Stimulated activated naive CD8-positive, alpha-beta T cell treated with anti-CD3 and anti-CD28 coated beads, Interleukin-15, Interleukin-2, amounts not matched to agents 100 ng/mL and 50 ng/mL, for 24 hours (primary cell): ENCODE data around the gene BICD1.
"Not testable (repeated sequence)": the region's sequence is repeated elsewhere in the genome, so short reads cannot be mapped to it uniquely, and the experiment has no call there.

Source experiments
- H3K27ac Mint-ChIP-seq: one replicate; pipeline ENCODE4 v1.8.0; 2021; ENCODE audit warnings: mild to moderate bottlenecking, mixed read lengths
- H3K27me3 Mint-ChIP-seq: one replicate; pipeline ENCODE4 v1.8.0; 2021; ENCODE audit warnings: mixed read lengths
- H3K36me3 Mint-ChIP-seq: one replicate; pipeline ENCODE4 v1.8.0; 2021; ENCODE audit warnings: low read depth, mixed read lengths
- H3K4me1 Mint-ChIP-seq: one replicate; pipeline ENCODE4 v1.8.0; 2021; ENCODE audit warnings: low read depth, mixed read lengths
- H3K4me3 Mint-ChIP-seq: one replicate; pipeline ENCODE4 v1.8.0; 2021; ENCODE audit warnings: mild to moderate bottlenecking, mixed read lengths
- H3K9me3 Mint-ChIP-seq: one replicate; pipeline ENCODE4 v1.8.0; 2021; ENCODE audit warnings: mixed read lengths

Gene BICD1

DNA sequence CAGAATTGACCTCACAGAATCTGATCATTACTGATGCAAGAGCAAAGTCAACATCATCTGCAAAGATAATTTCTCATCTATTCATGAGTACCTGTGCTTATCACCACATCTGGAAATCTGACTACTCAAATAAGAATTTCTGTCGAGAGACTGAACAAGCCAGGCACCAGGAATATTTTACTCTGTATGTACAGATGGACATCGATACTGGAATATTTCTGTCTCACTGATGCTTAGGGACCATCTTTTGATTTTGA, 105.2 kb downstream of the BICD1 start:
- no peak overlapping the region for H3K27ac Mint-ChIP-seq
- H3K4me3 Mint-ChIP-seq = no peak overlapping the region
- H3K36me3 Mint-ChIP-seq = peaks cover 17% of the 10 kb centered on the region
- H3K4me1 Mint-ChIP-seq = peaks cover 10% of the 10 kb centered on the region
- no peaks in the 10 kb centered on the region for H3K27me3 Mint-ChIP-seq
- H3K9me3 Mint-ChIP-seq = no peaks in the 10 kb centered on the region

GRCh38 chr12:32214723-32215122, 108.1 kb downstream of the BICD1 start:
- H3K36me3 Mint-ChIP-seq = peaks cover 37% of the 10 kb centered on the region
- peaks cover 4% of the 10 kb centered on the region for H3K9me3 Mint-ChIP-seq
- no peak overlapping the region for H3K4me3 Mint-ChIP-seq
- no peaks in the 10 kb centered on the region for H3K27me3 Mint-ChIP-seq
- H3K27ac Mint-ChIP-seq = no peak overlapping the region
- H3K4me1 Mint-ChIP-seq = peaks cover 14% of the 10 kb centered on the region

DNA sequence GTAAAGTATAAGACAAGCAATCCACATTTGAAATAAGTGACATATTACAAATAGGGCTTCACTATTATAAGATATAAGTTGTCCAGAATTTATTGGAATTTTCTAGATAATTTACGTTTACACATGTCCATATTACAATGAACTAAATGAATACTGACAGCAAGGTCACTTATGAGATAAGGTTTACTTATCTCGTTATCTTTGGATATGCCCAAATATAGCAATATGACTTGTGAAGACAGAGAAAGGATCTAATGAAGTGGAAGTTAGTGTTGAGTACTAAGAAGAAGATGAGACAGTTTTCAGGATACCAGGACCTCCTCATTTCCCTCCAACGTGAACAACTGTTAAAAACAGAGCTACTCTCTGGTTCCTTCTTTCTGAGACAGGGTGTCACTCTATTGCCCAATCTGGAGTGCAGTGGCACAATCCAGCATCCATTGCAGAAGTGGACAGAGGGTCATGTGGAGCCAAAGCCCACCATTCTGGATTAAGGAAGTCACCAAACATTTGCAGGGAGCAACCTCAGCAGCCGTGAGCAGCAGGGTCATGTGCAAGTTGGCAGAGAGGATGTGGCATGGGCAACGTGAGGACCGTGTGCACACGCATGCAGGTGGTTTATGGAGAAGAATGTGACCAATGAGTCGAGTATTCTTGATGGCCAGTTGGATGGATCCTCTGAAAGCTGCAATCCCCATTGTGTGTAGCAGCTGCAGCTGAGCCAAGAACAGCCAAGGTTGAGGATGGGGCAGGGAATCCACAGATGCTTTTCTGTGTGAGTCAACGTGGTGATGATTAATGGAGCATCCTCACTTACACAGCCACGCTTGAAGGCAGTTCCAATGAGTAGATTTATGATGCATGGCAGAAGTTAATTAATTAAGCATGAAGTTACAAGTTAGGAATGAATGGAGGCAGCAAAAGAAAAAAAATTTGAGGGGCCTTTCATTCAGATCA, 111.0 kb downstream of the BICD1 start:
- Mint-ChIP-seq H3K27me3 (no peaks in the 10 kb centered on the region), H3K9me3 (peaks cover 4% of the 10 kb centered on the region), H3K4me1 (peaks cover 11% of the 10 kb centered on the region), H3K36me3 (peaks cover 37% of the 10 kb centered on the region), H3K27ac (no peak overlapping the region), H3K4me3 (no peak overlapping the region)

- H3K4me1 Mint-ChIP-seq = no peaks in the 10 kb centered on the region
- no peak overlapping the region for H3K27ac Mint-ChIP-seq
- peaks cover 19% of the 10 kb centered on the region for H3K36me3 Mint-ChIP-seq
- no peak overlapping the region for H3K4me3 Mint-ChIP-seq
- H3K9me3 Mint-ChIP-seq = peaks cover 3% of the 10 kb centered on the region
- no peaks in the 10 kb centered on the region for H3K27me3 Mint-ChIP-seq
Measured at GRCh38 chr12:32223941-32224340, 117.3 kb downstream of the BICD1 start.

DNA sequence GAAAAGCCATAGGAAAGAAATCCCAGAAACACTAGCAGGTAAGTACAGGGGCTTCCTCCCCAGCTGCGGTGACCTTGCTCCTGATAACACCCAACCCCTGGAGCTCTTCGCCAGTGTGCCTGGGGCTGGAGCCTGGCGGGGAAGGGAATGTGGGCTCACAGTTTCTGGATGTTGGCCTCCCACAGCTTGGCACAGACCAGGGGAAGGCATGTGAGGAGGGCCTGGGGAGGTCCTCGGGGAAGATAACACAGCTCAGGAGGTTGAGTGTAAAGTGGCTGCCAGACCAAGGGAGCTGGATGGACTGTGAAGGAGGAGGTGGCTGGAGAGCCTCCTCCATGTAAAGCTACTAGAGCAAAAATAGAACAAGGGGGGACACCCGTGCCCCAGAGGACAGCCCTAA, 120.1 kb downstream of the BICD1 start:
- no peaks in the 10 kb centered on the region for H3K9me3 Mint-ChIP-seq
- peaks cover 16% of the 10 kb centered on the region for H3K36me3 Mint-ChIP-seq
- no peaks in the 10 kb centered on the region for H3K27me3 Mint-ChIP-seq
- no peak overlapping the region for H3K4me3 Mint-ChIP-seq
- H3K27ac Mint-ChIP-seq = no peak overlapping the region
- H3K4me1 Mint-ChIP-seq = no peaks in the 10 kb centered on the region

DNA sequence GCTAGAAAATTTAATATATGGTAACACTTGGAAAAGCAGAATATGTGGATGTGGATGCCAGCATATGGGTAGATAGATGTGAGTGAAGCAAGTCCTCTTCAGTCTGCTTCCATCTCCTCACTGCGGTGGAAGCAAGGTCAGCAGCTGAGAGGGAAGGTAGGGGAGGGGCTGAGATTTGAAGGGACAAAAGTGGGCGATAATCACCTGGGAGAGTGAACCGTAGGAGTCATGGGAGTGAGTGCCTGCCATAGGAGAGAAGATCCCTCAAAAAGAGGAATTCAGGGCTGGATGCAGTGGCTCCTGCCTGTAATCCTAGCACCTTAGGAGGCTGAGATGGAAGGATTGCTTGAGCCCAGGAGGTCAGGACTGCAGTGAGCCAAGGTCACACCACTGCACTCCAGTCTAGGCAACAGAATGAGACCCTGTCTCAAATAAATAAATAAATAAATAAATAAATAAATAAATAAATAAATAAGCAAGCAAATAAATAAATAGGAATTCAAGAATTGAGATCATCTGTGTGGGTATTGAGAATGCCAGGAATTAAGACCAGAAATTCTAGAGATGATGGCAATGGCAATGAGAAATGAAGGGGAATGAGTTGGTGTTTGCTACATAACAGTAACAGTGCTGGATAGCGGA, 123.4 kb downstream of the BICD1 start:
- no peaks in the 10 kb centered on the region for H3K27me3 Mint-ChIP-seq
- peaks cover 5% of the 10 kb centered on the region for H3K36me3 Mint-ChIP-seq
- no peaks in the 10 kb centered on the region for H3K4me1 Mint-ChIP-seq
- H3K4me3 Mint-ChIP-seq = no peak overlapping the region
- no peaks in the 10 kb centered on the region for H3K9me3 Mint-ChIP-seq
- no peak overlapping the region for H3K27ac Mint-ChIP-seq

- no peaks in the 10 kb centered on the region for H3K4me1 Mint-ChIP-seq
- no peak overlapping the region for H3K27ac Mint-ChIP-seq
- peaks cover 4% of the 10 kb centered on the region for H3K36me3 Mint-ChIP-seq
- no peak overlapping the region for H3K4me3 Mint-ChIP-seq
- no peaks in the 10 kb centered on the region for H3K27me3 Mint-ChIP-seq
- H3K9me3 Mint-ChIP-seq = no peaks in the 10 kb centered on the region
Measured at GRCh38 chr12:32230613-32230993, 124.0 kb downstream of the BICD1 start.

- H3K27ac Mint-ChIP-seq, H3K27me3 Mint-ChIP-seq, H3K4me1 Mint-ChIP-seq, H3K4me3 Mint-ChIP-seq, H3K9me3 Mint-ChIP-seq, H3K36me3 Mint-ChIP-seq: not testable (repeated sequence)
Measured at GRCh38 chr12:32231361-32231760, 124.7 kb downstream of the BICD1 start.

DNA sequence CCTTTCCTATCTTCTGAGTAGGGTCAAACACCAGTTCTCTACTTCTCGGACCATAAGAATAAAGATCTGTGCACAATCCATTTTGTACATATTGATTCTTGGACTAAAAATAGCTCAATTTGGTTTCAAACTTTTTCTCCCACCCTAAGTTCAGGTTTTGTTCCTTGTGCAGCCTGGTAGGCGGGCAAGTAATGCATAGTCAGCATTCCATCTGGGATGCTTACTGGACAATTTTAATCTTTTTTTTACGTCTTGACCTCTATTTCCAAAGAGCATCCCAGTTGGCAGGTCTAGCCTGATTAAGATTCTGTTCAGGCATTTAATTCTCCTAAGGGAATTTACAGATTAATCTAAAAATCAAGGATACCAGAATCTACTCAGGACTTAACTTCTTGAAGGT, 126.9 kb downstream of the BICD1 start:
- H3K4me3 Mint-ChIP-seq = no peak overlapping the region
- peaks cover 18% of the 10 kb centered on the region for H3K36me3 Mint-ChIP-seq
- H3K27ac Mint-ChIP-seq = no peak overlapping the region
- no peaks in the 10 kb centered on the region for H3K4me1 Mint-ChIP-seq
- no peaks in the 10 kb centered on the region for H3K27me3 Mint-ChIP-seq
- H3K9me3 Mint-ChIP-seq = peaks cover 4% of the 10 kb centered on the region

- Mint-ChIP-seq H3K9me3 (peaks cover 4% of the 10 kb centered on the region), H3K4me1 (no peaks in the 10 kb centered on the region), H3K27ac (no peak overlapping the region), H3K4me3 (no peak overlapping the region), H3K27me3 (no peaks in the 10 kb centered on the region), H3K36me3 (peaks cover 18% of the 10 kb centered on the region)
Measured at GRCh38 chr12:32235251-32235650, 128.6 kb downstream of the BICD1 start.

- H3K4me3 Mint-ChIP-seq = no peak overlapping the region
- H3K4me1 Mint-ChIP-seq = no peaks in the 10 kb centered on the region
- no peak overlapping the region for H3K27ac Mint-ChIP-seq
- H3K27me3 Mint-ChIP-seq = no peaks in the 10 kb centered on the region
- H3K36me3 Mint-ChIP-seq = peaks cover 18% of the 10 kb centered on the region
- H3K9me3 Mint-ChIP-seq = peaks cover 4% of the 10 kb centered on the region
Measured at GRCh38 chr12:32240162-32240561, 133.5 kb downstream of the BICD1 start.

DNA sequence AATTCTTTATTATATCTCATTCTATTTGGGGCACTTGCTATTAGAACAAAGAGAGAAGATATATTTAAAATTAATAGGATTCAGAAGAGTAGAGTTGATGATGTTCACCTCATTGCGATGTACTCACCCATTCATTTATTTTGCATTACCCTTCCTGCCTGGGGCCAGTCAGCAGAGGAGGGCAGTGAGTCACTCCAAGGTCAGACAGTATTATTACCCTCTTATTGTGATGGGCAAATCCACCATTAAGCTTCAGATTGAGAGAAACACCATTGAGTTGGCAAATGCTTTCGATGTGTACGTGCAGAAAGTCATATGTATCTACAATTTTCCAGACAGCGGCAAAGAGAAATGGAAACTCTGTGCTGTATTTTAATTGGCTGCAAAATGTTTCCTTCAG, 134.2 kb downstream of the BICD1 start:
- no peak overlapping the region for H3K27ac Mint-ChIP-seq

DNA sequence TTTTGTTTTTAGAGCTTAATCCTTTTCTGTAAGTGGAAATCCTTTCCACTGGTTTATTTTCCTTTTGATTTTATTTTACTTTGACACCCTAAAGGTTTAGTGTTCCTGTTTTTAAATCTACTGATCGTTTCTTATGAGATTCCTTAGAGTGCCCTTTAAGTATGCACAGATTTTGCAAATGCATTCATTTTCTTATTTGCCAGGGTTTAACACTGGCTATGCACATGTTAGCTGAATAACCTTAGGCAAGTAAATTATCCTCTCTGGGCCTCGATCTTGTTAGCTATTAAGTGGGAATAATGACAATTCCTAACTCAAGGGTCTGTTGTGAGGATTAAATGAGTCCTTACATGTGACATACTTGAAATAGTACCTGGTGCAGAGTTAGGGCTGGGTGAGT, 136.0 kb downstream of the BICD1 start:
- no peak overlapping the region for H3K4me3 Mint-ChIP-seq
- H3K9me3 Mint-ChIP-seq = no peaks in the 10 kb centered on the region

More for the DNA sequence above, 134.2 kb downstream of the BICD1 start:
- no peaks in the 10 kb centered on the region for H3K4me1 Mint-ChIP-seq
- H3K27me3 Mint-ChIP-seq = no peaks in the 10 kb centered on the region
- H3K9me3 Mint-ChIP-seq = peaks cover 4% of the 10 kb centered on the region
- H3K36me3 Mint-ChIP-seq = peaks cover 18% of the 10 kb centered on the region
- H3K4me3 Mint-ChIP-seq = no peak overlapping the region

DNA sequence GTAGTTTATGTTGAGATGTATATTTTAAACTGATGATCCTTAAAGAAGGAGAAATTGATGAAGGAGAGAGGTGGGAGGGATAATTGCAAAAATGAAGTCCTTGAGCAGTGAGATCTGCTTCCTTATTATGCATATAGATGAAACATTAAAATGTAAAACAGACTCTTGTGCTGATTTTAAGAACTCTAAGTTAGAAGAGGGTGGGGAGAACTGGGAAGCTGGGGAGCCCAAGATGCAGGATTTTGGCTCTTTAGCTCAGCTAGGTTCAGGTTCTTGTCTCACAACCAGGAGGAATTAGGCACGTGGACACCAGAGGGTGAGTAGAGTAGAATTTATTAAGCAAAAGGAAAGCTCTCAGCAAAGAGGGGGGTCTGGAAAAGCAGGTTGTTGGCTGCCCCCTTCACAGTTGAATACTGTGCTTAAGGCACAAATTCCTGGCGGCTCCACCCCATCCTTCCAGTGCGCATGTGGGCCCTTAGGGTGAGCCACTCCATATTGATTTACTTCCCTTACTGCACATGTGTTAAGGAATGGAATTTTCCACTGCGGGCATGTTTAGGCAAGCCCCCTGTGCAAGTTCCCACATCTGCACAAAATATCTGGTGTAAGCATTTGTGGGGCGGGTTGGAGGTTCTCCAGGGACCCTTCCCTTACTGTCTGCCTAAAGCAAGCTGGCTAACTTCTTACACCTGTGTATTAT, 141.9 kb downstream of the BICD1 start:
- no peaks in the 10 kb centered on the region for H3K9me3 Mint-ChIP-seq
- peak overlapping the region; percentile 2 for H3K27ac Mint-ChIP-seq
- H3K4me3 Mint-ChIP-seq = no peak overlapping the region
- H3K4me1 Mint-ChIP-seq = no peaks in the 10 kb centered on the region
- no peaks in the 10 kb centered on the region for H3K27me3 Mint-ChIP-seq
- H3K36me3 Mint-ChIP-seq = peaks cover 4% of the 10 kb centered on the region

More for the DNA sequence above, 136.0 kb downstream of the BICD1 start:
- no peaks in the 10 kb centered on the region for H3K27me3 Mint-ChIP-seq
- peaks cover 10% of the 10 kb centered on the region for H3K36me3 Mint-ChIP-seq
- no peaks in the 10 kb centered on the region for H3K4me1 Mint-ChIP-seq
- no peak overlapping the region for H3K27ac Mint-ChIP-seq

- no peaks in the 10 kb centered on the region for H3K4me1 Mint-ChIP-seq
- no peaks in the 10 kb centered on the region for H3K9me3 Mint-ChIP-seq
- no peak overlapping the region for H3K4me3 Mint-ChIP-seq
- no peaks in the 10 kb centered on the region for H3K27me3 Mint-ChIP-seq
- peaks cover 16% of the 10 kb centered on the region for H3K36me3 Mint-ChIP-seq
- no peak overlapping the region for H3K27ac Mint-ChIP-seq
Measured at GRCh38 chr12:32249777-32250176, 143.1 kb downstream of the BICD1 start.
